WTC11 (cell line): ENCODE data around the gene KLHL29. TPM values are rescaled to one million over a fixed set of nuclear protein-coding genes. Genes with fewer than 3 reads are reported as not detected.

Source experiments
- ATAC-seq: fragments of 200-7000 bp; cut with Tn5 transposase; 2 replicates; pipeline ENCODE4 v1.10.0; 2021; ENCODE audit warnings: mild to moderate bottlenecking, moderate library complexity
- CTCF ChIA-PET: fragments of 300-600 bp; sonication (Branson Sonifier 250); formaldehyde crosslinking; loops from one replicate; lab custom pipeline; 2021; ENCODE audit warnings: antibody characterized with exemption; lab: Charles Lee
- POLR2A ChIA-PET: fragments of 350-600 bp; sonication (Branson Sonifier 250); formaldehyde crosslinking; loops from one replicate; lab custom pipeline; 2021; ENCODE audit warnings: antibody characterized with exemption; lab: Charles Lee
- DNase-seq: peaks from one replicate; pipeline ENCODE4 v3.0.0; 2021; ENCODE audit warnings: low spot score
- H3K27ac Mint-ChIP-seq: 2 replicates; pipeline ENCODE4 v1.8.0; 2021; ENCODE audit warnings: mixed read lengths
- H3K27me3 Mint-ChIP-seq: 2 replicates; pipeline ENCODE4 v1.8.0; 2021; ENCODE audit warnings: low read depth, mild to moderate bottlenecking, moderate library complexity, mixed read lengths
- H3K36me3 Mint-ChIP-seq: 2 replicates; pipeline ENCODE4 v1.8.0; 2021; ENCODE audit warnings: mixed read lengths
- H3K4me1 Mint-ChIP-seq: 2 replicates; pipeline ENCODE4 v1.8.0; 2022; ENCODE audit warnings: mixed read lengths
- H3K4me3 Mint-ChIP-seq: 2 replicates; pipeline ENCODE4 v1.8.0; 2021; ENCODE audit warnings: mild to moderate bottlenecking, moderate library complexity, mixed read lengths
- H3K9me3 Mint-ChIP-seq: 2 replicates; pipeline ENCODE4 v1.8.0; 2021; ENCODE audit warnings: mixed read lengths
- AFF4 ChIP-seq: sonication (generic); formaldehyde crosslinking; IDR thresholded peaks from 2 replicates; pipeline ENCODE4 v1.8.1; 2023; ENCODE audit warnings: mild to moderate bottlenecking, missing genetic modification reagents, borderline replicate concordance
- ATF3 ChIP-seq: sonication (generic); formaldehyde crosslinking; conservative IDR thresholded peaks from 2 replicates; pipeline ENCODE4 v1.8.1; 2022; ENCODE audit warnings: mild to moderate bottlenecking, missing genetic modification reagents
- FOXJ3 ChIP-seq: sonication (generic); formaldehyde crosslinking; IDR thresholded peaks from 2 replicates; pipeline ENCODE4 v1.9.0; 2021; ENCODE audit warnings: missing genetic modification reagents, mild to moderate bottlenecking, borderline replicate concordance
- FOXP1 ChIP-seq: sonication (generic); formaldehyde crosslinking; IDR thresholded peaks from 2 replicates; pipeline ENCODE4 v1.8.0; 2022; ENCODE audit warnings: missing genetic modification reagents, mild to moderate bottlenecking, moderate library complexity, borderline replicate concordance
- FOXP4 ChIP-seq: sonication (generic); formaldehyde crosslinking; IDR thresholded peaks from 2 replicates; pipeline ENCODE4 v1.8.0; 2022; ENCODE audit warnings: mild to moderate bottlenecking, missing genetic modification reagents
- NFATC4 ChIP-seq: fragments of 250-450 bp; sonication (Bioruptor Pico); IDR thresholded peaks from 2 replicates; pipeline ENCODE4 v1.9.0; 2021; ENCODE audit warnings: mild to moderate bottlenecking
- PREB ChIP-seq: sonication (generic); formaldehyde crosslinking; IDR thresholded peaks from 2 replicates; pipeline ENCODE4 v1.8.1; 2022; ENCODE audit warnings: mild to moderate bottlenecking, missing genetic modification reagents, moderate library complexity, borderline replicate concordance
- SP1 ChIP-seq: sonication (generic); formaldehyde crosslinking; conservative IDR thresholded peaks from 2 replicates; pipeline ENCODE4 v1.8.1; 2022; ENCODE audit warnings: missing genetic modification reagents
- ZBTB21 ChIP-seq: sonication (generic); formaldehyde crosslinking; IDR thresholded peaks from 2 replicates; pipeline ENCODE4 v1.8.1; 2023; ENCODE audit warnings: mild to moderate bottlenecking, missing genetic modification reagents, borderline replicate concordance
- ZMAT4 ChIP-seq: fragments of 250-450 bp; sonication (Bioruptor Pico); IDR thresholded peaks from 2 replicates; pipeline ENCODE4 v1.9.0; 2021; ENCODE audit warnings: mild to moderate bottlenecking
- ZNF219 ChIP-seq: sonication (generic); formaldehyde crosslinking; IDR thresholded peaks from 2 replicates; pipeline ENCODE4 v1.8.0; 2023; ENCODE audit warnings: missing genetic modification reagents, mild to moderate bottlenecking, borderline replicate concordance
- ZNF317 ChIP-seq: sonication (generic); formaldehyde crosslinking; IDR thresholded peaks from 2 replicates; pipeline ENCODE4 v1.8.1; 2023; ENCODE audit warnings: low read depth, mild to moderate bottlenecking, moderate library complexity, missing genetic modification reagents, borderline replicate concordance
- ZNF423 ChIP-seq: fragments of 250-450 bp; sonication (Bioruptor Pico); IDR thresholded peaks from 2 replicates; pipeline ENCODE4 v2.1.2; 2022; ENCODE audit warnings: mild to moderate bottlenecking, moderate library complexity
- ZSCAN18 ChIP-seq: fragments of 250-450 bp; sonication (Bioruptor Pico); IDR thresholded peaks from 2 replicates; pipeline ENCODE4 v2.1.2; 2022; ENCODE audit warnings: mild to moderate bottlenecking, moderate library complexity
- total RNA-seq: library from RNA; stranded (reverse); gene quantifications from 3 replicates; pipeline ENCODE4 v1.2.3, GENCODE V29; 2021

Gene KLHL29
- total RNA-seq, 1 experiment from 2014 or later: 7.1 TPM

- TF ChIP-seq SP1 (CRISPR knock-in tag): no peak
- no peak for TF ChIP-seq ZNF317 (CRISPR knock-in tag)
- TF ChIP-seq FOXP4 (CRISPR knock-in tag): no peak
- TF ChIP-seq ZSCAN18 (CRISPR knock-in tag): no peak
- no peak for TF ChIP-seq PREB (CRISPR knock-in tag)
- TF ChIP-seq, all 79 proteins: peak for 0
Observed at GRCh38 chr2:23562143-23562542, 177.2 kb downstream of the KLHL29 start (continued).

GRCh38 chr2:23563151-23563550, 178.2 kb downstream of the KLHL29 start:
- Mint-ChIP-seq H3K36me3 (no peaks in the 10 kb centered on the region), H3K4me3 (no peak overlapping the region), H3K9me3 (no peaks in the 10 kb centered on the region), H3K27ac (no peak overlapping the region), H3K4me1 (peaks cover 10% of the 10 kb centered on the region), H3K27me3 (no peaks in the 10 kb centered on the region)
- ATAC-seq (no peak), DNase-seq (no peak)
- TF ChIP-seq AFF4 (CRISPR knock-in tag) (no peak), ZMAT4 (no peak), FOXP1 (CRISPR knock-in tag) (no peak), ZBTB21 (CRISPR knock-in tag) (no peak), ATF3 (CRISPR knock-in tag) (no peak), ZNF423 (CRISPR knock-in tag) (no peak), FOXJ3 (CRISPR knock-in tag) (no peak), SP1 (CRISPR knock-in tag) (no peak), ZNF219 (CRISPR knock-in tag) (no peak), NFATC4 (CRISPR knock-in tag) (no peak)
- POLR2A ChIA-PET: no interaction called here
- CTCF ChIA-PET: interaction anchor here (0.6 to 1.3 kb wide), 2 partner anchors 44 to 58 kb away, joined by 3 read pairs; no protein-coding TSS in a partner anchor
